Cardiac fibroblast (primary cell): ENCODE measurements around the gene UGT1A5.

Experiments used
- DNase-seq, 2 donors: peaks; one replicate each; pipeline versions ENCODE4 v3.0.0 to v3.0.0-alpha.2; 2010; ENCODE audit warnings: low read depth in 2 of 2
- H3K4me3 ChIP-seq, 2 donors: replicated peaks in 1 of 2; 1 replicate in 1 of 2; 2 replicates in 1 of 2; pipeline ENCODE4 v1.5.1; 2011; ENCODE audit warnings: low read depth in 2 of 2, low read length in 2 of 2, mild to moderate bottlenecking in 2 of 2, moderate library complexity in 1 of 2
- TF ChIP-seq, protein P1 (sequence below): IDR thresholded peaks from one replicate; pipeline ENCODE4 v1.5.1; 2011; ENCODE audit warnings: low read depth, mild to moderate bottlenecking, low read length, inconsistent platforms

Gene UGT1A5

DNA sequence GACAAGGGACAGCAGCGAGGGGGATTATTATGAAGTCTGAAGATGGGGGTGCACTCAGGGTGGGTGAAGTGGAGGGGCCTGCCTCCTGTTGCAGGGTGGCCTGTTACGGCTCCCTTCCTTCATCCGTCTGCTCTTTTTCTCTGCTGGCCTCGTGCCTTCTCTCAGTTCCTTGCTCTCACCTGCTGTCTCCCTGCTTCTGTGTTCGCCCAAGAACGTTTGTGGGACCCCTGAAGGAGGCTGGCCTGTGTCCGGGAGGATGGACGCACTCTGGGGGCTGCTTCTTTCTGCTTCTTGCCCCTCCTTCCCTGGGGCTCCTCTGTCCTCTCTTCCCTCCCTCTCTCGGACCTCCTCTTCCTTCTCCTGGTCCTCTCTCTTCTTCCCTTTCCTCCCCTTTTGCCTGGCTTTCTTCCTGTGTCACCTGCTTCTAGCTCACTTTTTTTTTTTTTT, 79.2 kb downstream of the UGT1A5 start:
- TF ChIP-seq, protein P1, sequence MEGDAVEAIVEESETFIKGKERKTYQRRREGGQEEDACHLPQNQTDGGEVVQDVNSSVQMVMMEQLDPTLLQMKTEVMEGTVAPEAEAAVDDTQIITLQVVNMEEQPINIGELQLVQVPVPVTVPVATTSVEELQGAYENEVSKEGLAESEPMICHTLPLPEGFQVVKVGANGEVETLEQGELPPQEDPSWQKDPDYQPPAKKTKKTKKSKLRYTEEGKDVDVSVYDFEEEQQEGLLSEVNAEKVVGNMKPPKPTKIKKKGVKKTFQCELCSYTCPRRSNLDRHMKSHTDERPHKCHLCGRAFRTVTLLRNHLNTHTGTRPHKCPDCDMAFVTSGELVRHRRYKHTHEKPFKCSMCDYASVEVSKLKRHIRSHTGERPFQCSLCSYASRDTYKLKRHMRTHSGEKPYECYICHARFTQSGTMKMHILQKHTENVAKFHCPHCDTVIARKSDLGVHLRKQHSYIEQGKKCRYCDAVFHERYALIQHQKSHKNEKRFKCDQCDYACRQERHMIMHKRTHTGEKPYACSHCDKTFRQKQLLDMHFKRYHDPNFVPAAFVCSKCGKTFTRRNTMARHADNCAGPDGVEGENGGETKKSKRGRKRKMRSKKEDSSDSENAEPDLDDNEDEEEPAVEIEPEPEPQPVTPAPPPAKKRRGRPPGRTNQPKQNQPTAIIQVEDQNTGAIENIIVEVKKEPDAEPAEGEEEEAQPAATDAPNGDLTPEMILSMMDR = no peak
- DNase-seq = no peak
- no peak overlapping the region for H3K4me3 ChIP-seq

DNA sequence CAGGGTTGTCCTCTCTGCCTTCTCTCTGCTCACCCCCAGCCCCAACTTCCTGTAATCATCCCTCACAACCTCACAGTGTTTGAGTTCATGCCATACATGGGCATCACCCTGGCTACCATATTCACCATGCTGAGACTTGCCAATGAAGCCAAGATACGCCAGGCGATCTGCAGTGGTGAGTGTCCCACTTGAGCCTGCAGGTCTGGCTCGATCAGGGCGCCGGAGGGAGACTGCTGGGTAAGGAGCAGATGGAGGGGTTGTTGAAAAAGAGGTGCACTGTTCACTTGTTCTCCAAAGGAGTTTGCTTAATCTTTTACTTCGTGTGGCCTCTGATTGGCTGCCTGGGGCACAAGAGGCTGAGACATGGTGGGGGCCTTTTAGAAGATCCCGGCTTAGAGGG, 80.0 kb downstream of the UGT1A5 start:
- DNase-seq = no peak
- H3K4me3 ChIP-seq = no peak overlapping the region
- TF ChIP-seq, protein P1 = no peak

DNA sequence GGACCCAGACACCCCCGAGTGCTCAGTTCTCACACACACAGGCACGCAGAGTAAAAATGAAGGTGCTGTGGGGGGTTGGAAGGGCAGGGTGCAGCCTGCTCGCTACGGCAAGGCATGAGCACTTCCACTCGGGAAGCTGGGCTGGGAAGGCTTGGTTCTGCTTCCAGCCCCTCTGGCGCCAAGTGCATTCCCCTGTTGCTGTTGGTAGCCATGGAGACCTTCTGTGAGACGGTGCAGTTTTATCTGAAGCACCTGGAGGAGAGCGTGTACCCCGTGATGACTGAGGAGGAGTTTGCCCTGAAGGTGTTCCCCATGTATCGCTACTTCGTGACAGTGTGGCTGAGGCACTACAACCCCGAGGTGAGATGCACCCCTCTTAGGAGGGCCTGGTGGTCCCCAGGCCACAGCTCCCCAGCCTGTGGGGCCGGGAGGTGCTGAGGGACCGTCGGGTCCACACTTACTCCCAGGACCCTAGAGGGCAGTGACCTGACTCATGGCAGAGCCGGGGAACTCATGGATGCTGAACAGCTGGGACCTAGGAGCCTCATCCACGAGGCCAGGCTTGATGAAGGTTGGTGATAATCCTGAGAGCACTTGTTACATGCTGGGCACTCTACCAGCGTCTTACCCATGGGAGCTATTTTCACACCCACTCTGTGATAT, 80.9 kb downstream of the UGT1A5 start:
- H3K4me3 ChIP-seq = no peak overlapping the region
- TF ChIP-seq, protein P1 = no peak
- DNase-seq = no peak

DNA sequence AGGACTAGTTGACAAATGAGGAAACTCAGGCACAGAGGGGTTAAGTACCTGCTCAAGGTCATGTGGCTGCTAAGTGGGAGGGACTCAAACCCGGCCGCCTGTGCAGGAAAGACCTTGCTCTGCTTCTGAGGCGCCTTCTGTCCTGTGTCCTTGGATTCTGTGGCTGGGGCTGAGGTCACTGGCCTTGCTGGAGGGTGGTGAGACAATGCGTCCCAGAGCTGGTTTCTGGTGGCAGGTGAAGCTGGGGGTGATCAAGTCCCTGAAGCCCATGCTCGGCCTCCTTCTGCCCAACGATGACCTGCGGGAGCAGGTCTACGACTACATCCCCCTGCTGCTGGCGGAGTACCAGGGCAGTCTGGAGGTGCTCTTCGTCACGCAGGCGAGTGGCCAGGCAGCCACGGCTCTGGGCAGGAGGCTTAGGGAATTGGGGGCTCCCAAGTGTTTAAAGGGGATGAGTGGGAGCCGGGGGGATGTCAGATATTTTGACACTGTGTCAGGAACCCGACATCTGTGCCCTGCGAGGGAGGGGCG, 81.5 kb downstream of the UGT1A5 start:
- no peak for DNase-seq
- no peak overlapping the region for H3K4me3 ChIP-seq
- TF ChIP-seq, protein P1 = no peak

DNA sequence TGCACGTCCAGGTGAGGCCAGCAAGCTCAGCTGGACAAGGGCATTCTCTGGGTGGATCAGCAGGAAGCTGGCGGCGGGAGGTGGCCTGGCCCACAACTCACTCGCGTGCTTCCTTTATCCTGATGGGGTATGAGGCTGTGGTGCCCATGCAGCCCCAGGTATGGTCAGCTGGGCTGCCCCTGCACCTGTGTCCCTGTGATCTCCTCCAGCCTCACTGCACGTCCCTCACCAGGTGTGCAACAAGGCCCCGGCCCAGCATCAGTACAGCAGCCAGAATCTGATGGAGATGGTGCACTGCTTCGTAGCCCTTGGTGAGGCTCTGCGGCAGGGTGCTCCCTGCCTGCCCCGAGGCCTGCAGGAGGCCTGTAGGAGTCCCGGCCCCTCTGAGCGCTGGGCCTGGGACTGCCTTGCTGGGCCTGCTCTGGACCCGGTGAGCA, 83.0 kb downstream of the UGT1A5 start:
- DNase-seq = no peak
- TF ChIP-seq, protein P1 = no peak
- no peak overlapping the region for H3K4me3 ChIP-seq

DNA sequence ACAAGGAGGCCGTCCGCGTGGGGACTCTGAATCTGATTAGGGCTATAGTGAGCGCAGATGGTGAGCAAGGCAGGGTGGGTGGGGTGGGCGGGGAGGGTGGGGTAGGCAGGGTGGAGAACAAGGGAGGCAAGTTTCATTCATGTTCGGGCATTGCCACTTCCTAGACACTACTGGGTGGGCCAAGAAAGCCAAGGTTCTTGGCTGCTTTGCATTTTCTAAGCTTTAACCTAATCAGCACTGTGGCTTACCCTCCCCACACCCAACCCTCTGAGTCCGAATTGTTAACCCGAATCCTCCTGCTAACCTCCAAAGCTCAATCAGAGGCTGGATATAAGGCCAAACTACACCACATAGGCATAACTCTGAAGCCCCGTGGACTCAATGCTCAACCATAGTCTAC, 83.5 kb downstream of the UGT1A5 start:
- TF ChIP-seq, protein P1 = no peak
- DNase-seq = no peak
- H3K4me3 ChIP-seq = no peak overlapping the region
